ENCODE data around the gene TIE1.
A peak's percentile ranks its signal among the peaks of the same experiment; 100 is the strongest.

The TIE1 gene

DNA sequence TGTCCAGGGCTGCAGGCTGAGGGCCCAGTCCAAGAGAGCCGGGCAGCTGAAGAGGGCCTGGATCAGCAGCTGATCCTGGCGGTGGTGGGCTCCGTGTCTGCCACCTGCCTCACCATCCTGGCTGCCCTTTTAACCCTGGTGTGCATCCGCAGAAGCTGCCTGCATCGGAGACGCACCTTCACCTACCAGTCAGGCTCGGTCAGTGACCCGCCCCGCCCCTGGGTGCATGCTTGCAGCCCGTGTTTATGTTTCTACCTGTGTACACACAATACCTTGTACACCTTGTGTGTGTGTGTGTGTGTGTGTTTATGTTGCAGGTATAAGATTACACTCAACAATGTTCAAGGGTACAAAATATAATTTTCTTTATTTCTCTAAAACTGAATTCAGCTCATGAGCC is 13.0 kb downstream of the TIE1 start:
- DNase-seq = no peak

DNA sequence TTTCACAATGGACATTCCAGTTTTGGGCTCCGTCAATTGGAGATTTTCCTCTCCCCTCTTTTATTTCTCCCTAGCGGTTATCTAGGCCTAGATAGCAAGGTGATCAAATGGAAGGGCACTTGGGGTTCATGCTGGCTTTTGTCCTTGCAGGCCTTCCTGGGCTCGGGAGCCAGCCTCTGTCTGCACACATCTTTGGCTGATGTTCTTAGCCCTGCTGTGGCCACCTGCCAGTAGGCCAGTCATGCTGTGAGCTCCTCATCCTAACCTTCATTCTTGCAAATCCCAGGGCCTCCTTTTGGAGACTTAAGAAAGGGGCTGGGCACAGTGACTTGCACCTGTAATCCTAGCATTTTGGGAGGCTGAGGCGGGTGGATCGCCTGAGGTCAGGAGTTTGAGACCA is 13.5 kb downstream of the TIE1 start:
- no peak for DNase-seq

DNA sequence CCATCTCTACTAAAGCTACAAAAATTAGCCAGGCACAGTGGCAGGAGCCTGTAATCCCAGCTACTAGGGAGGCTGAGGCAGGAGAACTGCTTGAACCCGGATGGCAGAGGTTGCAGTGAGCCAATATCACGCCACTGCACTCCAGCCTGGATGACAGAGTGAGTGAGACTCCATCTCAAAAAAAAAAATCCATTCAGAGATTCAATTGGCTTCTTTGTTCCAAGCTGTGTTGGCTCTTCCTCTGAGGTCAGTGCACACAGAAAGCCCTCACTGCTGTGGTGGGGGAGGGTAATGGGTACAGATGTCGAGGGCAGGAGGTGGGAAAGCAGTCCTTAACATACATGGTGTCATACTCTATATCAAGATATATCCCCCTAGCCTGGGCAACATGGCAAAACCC is 14.7 kb downstream of the TIE1 start:
- DNase-seq = no peak

DNA sequence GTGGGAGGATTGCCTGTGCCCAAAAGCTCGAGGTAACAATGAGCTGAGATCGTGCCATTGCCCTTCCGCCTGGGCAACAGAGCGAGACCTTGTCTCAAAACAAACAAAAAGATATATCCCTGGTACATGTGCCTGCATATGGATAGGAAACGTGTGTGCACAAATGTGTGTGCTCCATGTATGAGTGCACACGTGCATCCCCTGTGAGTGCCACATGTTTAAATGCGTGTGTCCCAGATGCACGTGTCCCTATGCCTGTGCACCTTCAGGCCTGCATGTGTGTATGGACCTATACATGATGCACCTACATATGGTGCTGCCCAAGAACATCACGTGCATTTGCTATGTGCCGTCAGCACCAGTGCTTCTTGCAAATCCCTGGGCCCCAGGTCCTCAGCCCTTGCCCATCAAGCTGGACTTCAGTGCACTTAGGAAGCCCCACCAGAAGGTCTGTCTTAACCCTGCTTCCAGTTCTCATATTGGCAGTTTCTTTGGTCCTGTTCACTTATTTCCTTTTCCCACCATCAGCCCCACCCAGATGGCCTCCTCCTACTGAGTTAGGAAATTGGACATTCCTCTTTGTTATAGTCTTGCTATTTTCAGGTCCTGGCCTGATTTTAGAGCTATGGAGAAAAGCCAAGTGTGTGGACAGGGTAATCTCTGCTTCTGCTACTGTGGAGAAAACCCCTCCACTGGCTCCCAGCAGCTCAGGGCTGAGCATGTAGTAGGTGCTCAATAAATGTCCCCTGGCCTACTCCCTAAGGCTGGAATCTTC is 15.4 kb downstream of the TIE1 start:
- DNase-seq = no peak

DNA sequence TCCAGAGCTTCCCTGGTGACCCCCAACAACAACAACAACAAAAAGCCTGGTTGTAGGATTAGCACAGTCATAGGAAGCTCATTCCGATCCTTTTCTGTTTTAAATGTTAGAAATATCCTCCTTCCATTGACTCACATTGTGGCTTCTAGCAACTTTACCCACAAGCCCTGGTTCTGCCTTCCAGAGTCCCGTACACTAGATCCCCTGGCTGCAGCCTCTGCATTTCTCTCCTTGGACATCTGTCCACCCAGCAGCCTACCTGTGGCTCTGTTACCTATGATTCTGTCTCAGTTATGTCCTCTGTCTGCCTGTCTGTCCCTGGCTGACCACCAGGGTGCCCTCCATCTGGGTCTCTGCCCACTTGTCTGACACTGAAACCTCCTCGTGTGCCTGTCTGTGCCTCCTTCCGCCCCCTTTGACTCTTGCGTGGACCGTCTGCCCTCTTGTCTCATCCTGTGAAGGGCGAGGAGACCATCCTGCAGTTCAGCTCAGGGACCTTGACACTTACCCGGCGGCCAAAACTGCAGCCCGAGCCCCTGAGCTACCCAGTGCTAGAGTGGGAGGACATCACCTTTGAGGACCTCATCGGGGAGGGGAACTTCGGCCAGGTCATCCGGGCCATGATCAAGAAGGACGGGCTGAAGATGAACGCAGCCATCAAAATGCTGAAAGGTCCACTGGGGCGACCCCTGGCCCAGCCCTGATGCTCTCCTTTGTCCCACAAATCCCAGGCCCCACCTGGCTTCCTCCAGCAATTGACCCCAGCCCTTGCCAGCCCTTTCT is 16.1 kb downstream of the TIE1 start:
- DNase-seq = no peak

DNA sequence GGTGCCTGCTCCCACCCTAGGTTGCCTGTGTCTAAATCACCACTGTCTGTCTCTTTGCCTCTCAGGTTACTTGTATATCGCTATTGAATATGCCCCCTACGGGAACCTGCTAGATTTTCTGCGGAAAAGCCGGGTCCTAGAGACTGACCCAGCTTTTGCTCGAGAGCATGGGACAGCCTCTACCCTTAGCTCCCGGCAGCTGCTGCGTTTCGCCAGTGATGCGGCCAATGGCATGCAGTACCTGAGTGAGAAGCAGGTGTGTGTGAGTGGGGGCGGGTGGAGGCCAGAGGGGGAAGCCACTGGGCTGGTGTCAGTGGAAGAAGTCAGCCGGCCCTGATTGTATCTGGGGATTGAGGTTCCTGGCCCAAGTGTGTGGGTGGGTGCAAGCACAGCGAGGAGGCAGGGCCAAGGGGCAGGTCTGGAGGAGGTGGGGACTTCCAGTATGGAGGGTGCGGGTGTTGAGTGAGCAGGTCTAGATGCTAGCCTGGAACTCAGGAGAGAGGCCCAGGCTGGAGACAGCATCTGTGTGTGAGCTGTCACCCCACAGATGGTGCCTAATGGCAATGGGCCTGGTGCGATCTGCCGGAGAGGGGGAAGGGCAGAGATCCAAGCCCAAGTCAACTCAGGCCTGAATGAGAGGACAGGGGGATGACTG is 17.2 kb downstream of the TIE1 start:
- no peak for DNase-seq

DNA sequence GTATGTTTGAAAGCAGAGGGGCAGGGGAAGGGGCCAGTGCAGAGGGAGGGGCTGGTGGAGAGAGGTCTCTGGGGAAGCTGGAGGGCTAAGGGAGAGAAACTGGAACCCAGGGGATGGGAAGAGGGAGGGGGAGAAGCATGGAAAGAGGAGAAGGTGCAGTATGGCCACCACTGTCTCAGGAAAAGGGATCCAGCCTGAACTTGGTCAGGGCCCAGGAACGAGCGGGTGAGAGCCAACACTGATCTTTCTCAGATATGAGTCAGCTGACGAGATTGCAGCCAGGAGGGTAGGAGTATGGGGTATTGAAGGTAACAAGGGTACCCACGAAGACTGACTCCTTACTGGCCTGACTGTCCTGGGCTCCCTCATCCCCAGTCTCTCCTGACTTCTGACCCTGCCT is 18.0 kb downstream of the TIE1 start:
- no peak for DNase-seq

DNA sequence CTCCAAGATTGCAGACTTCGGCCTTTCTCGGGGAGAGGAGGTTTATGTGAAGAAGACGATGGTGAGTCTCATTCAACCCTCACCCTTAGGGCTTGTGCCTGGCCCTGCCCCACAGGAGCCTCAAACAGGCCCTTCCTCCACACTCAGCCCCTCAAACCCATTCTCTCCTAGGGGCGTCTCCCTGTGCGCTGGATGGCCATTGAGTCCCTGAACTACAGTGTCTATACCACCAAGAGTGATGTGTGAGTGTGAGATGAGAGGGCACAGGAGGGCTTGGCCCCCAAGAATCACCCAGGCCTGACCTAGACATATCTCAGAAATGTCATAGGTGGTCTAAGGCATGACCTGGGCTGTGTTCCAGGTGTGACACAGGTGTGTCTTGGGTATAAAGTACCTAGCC is 18.5 kb downstream of the TIE1 start:
- no peak for DNase-seq

DNA sequence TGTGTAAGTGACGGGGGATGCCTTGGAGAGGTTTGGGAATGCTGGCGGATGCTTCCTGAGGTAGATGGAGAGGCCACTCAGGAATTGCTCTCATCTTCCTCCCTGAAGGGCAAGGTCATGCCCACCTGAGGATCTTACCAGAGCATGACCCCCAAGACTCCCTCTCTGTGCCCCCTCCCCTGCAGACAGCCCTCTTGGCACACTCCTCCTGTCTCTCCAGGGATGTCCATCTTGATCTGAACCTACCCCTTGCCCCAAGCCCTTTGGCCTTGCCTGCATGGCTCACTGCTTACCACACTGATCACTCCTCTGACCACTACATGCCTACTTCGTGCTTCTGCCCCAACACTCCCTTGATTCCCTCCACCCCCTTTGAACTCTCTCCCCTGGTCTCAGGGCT is 19.0 kb downstream of the TIE1 start:
- no peak for DNase-seq

DNA sequence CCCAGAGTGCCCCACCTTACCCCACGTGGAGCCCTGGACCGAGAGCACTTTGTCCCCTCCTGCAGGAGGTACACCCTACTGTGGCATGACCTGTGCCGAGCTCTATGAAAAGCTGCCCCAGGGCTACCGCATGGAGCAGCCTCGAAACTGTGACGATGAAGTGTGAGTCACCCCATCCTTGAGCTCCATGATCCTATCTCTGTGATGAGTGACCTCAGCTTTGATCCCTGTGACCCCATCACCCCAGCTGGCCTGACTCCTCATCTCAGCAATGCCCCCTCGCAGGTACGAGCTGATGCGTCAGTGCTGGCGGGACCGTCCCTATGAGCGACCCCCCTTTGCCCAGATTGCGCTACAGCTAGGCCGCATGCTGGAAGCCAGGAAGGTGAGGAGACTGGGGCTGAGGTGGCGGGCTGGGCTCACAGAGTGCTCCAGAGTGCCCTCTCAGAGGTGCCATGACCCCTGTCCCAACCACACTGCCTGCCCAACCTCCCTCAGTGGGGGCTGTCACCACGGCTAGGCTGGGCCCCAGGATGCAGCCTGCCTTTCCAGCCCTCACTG is 20.6 kb downstream of the TIE1 start:
- DNase-seq = no peak

DNA sequence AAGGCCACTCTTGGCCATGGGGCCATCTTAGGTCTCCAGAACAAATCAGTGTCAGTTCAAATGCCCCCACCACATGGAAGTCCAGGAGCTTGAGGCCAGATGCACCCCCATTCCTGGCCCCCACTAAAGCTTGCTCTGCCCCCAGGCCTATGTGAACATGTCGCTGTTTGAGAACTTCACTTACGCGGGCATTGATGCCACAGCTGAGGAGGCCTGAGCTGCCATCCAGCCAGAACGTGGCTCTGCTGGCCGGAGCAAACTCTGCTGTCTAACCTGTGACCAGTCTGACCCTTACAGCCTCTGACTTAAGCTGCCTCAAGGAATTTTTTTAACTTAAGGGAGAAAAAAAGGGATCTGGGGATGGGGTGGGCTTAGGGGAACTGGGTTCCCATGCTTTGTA is 21.7 kb downstream of the TIE1 start:
- no peak for DNase-seq

DNA sequence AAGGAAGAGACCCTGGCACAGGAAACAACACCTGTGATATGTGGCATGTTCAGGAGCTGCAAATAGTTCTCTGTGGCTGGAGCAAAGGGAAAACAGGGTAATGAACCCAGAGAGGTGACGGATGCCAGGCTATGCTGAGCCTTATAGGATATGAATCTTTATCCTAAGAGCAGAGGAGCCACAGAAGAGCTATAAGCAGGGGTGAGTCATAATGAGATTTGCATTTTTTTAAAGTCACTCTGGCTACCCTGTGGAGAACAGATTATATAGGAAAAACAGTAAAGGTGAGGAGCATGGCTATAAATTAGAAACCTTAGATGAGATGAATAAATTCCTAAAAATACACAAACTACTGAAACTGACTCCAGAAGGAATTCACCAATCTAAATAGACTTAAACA is 24.0 kb downstream of the TIE1 start:
- peak in 1 of 2 donors; percentile 40 for DNase-seq

DNA sequence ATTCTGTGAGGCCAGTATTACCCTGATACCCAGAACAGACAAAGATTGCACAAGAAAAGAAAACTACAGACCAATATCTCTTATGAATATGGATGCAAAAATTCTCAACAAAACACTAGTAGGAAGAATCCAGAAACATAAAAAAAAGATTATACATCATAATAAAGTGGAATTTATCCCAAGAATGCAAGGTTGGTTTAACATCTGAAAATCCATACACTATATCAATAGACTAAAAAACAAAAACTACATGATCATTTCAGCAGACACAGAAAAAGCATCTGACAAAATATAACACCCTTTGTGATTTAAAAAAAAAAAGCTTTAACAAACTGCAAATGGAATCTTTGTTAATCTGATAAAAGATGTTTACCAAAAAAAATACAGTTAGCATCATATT is 24.6 kb downstream of the TIE1 start:
- DNase-seq = no peak

DNA sequence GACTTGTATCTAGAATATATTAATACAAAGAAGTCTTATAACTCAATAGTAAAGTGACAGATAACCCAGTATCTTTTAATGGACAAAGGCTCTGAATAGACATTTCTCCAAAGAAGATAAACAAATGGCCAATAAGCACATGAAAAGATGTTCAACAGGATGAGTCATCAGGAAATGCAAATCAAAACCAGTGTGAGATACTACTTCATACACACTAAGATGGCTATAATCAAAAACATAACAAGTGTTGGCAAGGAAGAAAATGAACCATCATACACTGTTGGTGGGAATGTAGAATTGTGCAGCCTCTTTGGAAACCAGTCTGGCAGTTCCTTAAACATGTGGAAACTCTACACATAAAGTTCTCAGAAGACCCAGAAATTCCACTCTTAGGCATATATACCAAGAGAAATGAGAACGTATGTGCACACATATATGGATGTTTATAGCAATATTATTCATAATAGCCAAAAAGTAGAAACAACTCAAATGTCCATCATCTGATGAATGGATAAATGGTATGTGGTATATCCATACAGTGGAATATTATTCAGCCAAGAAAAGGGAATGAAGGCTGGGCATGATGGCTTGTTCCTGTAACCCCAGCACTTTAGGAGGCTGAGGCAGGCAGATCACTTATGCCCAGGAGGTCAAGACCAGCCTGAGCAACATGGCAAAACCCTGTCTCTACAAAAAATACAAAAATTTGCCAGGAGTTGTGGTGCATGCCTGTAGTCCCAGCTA is 26.9 kb downstream of the TIE1 start:
- DNase-seq = no peak

DNA sequence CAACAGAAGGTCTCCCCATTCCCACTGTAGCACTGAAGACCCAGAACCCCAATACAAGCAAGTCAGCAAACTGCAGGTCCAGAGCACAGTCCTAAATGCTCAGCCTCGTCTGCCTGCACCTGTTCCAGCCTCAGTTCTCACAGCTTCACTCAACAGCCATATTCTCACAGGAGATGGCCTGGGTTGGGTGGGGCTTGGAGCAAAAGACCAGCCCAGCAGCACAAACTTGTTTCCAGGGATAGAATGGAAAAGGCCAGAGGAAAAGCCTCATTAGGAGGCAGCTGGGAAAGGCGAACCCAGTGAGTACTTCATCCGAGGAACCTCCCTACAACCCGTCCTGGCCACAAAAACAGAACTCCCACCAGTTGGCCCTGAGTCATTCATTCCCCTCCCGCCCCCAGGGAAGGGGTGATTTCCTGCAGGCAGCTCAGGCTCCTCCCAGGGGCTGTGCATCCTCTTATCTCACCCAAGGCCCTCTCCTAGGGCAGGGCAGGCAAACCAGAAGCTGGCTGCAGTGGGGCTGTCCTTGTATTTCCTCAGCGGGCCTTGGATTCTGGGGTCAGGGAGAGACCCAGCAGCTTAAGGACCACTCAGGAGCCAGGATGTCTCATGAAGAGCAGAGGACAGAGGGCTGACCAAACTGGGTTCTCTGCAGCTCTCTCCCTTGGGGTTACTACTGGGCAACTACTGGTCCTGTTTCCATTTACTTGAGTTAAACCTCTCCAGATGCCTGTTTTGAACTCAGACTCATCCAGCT is 29.4 kb downstream of the TIE1 start:
- DNase-seq = peak; percentile 25 to 89

DNA sequence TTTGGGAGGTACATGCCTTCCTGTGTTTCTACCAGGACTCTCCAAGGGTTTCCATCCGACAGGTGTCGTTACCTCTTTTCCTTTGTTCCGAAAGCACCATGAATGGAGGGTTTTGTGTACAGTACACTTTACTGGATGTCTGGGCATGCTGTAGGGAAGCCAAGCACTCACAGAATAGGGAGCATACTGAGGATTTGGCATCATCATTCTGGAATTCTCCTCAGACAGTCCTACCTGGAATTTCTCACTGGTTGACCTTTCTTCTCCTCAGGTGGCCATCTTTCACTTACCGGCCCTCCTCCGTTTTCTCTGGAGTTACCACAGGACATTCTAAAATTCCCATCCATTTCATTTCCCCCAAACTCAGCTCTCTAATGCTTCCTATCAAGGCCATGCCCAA is 30.9 kb downstream of the TIE1 start:
- no peak for DNase-seq

DNA sequence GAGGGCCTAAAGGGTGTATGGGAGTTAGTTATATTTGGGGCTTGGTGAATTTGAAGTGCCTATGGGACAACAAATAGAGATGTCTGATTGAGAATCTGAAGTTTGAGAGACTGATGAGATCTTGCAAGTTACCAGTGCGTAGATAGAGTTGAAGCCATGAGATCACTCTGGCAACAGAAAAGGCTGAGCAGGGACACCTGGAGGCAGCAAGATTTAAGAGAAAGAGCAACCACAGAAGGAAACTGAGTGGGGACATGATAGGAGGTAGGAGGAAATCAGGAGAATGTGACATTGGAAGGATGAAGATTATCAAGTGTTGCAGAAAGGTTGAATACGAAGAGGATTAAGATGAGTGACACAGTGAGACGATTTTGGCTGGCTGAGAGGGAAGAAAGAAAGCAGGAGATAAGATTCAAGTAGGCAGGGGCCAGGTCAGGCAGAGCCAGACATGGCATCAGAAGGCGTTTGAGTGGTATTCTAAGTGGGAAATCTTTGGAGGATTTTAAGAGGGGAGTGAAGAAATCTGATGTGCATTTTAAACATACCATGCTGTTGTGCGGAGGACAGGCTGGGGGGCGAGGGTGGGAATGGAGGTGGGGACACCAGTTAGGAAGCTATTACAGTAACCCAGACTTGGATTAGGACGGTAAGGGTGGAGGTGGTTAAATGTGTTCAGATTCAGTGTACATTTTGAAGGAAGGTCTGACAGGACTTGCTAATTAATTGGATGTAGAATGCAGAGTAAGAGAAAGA is 33.8 kb downstream of the TIE1 start:
- DNase-seq = no peak

DNA sequence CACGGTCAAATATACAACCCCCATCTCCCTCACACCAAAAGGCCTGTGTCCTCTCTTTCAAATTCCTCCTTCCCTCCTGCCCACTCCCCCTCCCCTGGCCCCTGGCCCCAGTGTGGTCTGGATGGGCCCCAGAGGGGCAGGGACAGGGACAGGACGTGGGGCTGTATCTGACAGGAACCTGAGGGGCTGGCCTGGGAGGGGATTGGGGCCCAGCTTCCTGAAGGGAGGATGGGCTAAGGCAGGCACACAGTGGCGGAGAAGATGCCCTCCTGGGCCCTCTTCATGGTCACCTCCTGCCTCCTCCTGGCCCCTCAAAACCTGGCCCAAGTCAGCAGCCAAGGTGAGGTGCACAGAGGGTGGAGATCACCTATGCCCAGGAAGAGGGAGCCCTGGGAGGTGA is 36.8 kb downstream of the TIE1 start, which contains the start of gene MPL:
TSS of gene MPL (plus strand) at position 231 of the 400 bp plus-strand sequence. CDS start at position 262, 31 bp downstream.
- DNase-seq = no peak

DNA sequence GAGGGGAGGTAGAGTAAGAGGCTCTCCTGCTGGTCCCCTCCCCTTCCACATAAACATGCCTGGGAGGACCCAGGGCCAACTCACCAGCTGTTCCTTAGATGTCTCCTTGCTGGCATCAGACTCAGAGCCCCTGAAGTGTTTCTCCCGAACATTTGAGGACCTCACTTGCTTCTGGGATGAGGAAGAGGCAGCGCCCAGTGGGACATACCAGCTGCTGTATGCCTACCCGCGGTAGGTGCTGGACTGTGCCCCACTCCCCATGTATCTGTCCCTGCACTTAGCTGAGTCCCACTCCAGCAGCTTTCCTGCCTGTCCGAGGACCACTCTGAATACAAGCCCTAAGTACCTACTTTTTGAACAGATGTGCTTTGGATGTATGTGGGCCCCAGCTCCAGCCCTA is 37.2 kb downstream of the TIE1 start:
- DNase-seq = no peak

DNA sequence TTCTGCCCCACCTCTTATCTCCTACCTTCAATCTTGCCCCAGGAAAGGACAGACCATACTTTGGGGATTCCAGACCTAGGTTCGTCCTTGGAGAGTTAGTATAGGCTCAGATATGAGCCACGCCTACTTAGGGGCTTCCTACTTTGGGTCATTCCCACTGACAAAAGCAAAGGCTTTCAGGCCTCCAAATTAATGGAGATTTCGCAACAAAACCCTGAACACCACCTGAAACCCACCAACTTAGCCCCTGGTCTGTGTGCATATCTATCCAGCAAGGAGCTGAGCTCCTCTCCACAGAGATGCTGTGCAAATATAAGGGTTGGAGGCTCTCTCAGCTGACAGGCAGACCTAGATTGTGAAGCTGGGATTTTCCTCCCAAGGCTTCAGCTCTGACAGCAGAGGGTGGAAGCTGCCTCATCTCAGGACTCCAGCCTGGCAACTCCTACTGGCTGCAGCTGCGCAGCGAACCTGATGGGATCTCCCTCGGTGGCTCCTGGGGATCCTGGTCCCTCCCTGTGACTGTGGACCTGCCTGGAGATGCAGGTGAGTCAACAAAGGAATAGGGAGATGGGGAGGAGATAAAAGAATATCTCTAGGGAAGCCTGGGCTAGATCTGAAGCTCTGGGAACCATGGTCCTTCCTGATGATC is 38.9 kb downstream of the TIE1 start:
- DNase-seq = no peak

DNA sequence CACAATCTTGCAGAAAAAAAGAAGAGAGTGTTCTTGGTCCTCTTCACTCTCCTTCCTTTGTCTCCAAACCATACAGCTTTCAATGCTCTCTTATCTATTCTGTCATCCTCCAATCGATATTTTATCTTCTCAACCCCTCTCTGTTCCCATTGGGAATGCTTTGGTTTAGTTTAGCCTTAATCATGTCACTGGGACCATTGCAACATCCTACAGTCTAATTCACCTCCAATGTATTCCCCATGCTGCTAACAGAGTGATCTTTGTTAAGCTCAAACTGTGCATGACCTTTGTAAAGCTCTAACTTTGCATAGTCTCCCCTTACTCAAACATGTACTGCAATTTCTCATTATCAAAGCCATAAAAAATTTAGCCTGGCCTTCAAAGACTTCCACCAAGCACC is 39.8 kb downstream of the TIE1 start:
- DNase-seq = no peak
